HG03571 (cell line): ENCODE measurements around the gene CLCN6.
"Not testable (repeated sequence)": the region's sequence is repeated elsewhere in the genome, so short reads cannot be mapped to it uniquely, and the experiment has no call there.

ENCODE experiments used
- ATAC-seq: cut with Tn5 transposase; IDR thresholded peaks from one replicate; pipeline ENCODE4 v1.9.1; 2021; ENCODE audit not compliant: unreplicated experiment

The CLCN6 gene

DNA sequence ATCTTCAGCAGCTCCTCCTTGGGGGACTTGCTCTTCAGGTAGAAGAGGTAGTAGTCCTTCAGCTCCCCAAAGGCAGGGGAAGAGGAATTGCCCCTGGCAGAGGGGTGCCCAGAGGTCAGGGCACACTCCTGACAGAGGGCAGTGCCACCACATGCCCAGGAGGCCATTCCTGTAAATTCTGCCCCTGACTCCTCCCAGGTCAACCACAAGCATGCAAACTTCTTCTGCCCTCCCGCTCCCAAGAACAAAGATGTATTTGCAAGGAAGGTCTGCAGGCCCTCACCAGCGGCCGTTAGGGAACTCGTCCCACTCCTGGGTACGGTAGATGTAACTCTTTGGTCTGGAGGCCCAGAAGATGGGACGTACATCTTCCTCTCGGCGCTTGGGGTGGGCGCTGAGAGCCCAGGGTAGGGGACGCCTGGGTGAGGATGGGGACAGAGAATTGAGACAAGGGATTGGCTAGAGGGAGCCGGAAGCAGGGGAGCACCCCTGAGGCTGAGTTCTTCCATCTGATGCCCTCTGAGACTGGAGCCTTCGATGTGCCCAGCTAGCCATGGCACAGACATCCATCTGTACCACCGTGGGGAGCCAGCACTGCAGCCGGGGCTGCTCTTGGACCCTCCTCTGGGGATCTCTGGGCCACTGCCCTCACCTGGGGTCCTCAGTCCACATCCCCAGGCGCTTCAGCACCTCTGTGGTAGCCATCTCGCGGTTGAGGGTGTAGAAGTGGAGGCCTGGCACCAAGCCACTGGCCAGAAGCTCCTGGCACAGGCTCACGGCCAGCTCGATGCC is 11.3 kb upstream of the CLCN6 start:
- no peak for ATAC-seq

DNA sequence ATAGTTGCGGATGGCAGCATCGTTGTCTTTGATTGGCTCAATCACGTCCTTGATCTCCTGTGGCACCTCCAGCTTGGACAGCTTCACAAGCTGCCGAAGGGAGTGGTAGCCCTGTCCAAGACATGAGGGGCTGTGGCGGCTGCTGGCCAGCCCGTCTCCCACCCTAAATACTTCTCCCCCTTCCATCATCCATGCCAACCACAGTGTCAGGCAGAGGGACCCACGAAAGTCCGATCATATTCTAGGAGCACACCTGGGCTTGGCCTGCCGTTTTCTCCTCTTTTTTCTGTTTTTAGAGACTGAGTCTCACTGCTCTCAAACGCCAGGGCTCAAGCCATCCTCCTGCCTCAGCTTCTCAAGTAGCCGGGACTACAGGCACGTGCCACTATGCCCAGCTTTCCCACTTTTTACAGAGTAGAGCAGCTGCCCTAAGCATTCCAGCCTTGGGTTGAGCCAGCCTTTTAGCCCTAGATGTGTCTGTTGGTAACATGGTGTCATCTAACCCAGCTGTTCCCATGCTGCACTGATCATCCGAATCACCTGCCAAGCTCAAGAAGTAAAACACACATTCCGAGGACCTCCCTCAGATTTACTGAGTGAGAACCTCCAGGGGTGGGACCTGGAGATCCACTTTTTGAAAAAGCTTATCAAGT is 10.6 kb upstream of the CLCN6 start:
- no peak for ATAC-seq

DNA sequence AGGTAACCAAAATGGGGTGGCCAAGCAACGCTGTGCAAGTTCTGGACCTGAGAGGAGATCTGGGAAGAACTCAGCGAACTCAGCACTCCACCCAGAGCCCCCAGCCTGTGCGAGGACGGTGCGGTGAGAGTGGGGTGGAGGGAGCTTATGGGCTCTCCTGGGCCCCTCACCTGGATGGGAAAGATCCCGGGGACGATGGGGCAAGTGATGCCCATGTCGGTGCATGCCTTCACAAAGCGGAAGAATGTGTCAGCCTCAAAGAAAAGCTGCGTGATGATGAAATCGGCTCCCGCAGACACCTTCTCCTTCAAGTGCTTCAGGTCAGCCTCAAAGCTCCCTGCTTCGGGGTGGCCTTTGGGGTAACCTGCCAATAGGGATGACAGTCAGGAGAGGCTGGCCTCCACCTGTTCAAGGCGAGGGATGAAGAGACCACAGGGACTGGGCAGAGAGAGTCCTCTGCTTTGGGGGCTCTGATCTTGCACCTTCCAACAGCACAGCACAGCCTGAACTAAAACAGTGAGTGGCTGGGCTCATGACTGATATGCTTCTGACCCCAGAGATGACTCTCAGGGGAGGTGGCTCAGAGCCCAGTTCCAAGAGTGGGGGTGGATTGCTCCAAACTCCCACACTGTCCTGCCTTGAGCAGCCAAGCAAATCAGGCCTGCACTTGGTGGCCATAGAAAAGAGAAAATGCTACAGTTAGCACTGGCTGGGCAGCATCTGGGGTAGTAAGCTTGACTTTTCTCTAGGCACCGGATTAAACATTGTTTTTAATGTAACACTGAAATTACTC is 9.8 kb upstream of the CLCN6 start:
- ATAC-seq, result no peak

DNA sequence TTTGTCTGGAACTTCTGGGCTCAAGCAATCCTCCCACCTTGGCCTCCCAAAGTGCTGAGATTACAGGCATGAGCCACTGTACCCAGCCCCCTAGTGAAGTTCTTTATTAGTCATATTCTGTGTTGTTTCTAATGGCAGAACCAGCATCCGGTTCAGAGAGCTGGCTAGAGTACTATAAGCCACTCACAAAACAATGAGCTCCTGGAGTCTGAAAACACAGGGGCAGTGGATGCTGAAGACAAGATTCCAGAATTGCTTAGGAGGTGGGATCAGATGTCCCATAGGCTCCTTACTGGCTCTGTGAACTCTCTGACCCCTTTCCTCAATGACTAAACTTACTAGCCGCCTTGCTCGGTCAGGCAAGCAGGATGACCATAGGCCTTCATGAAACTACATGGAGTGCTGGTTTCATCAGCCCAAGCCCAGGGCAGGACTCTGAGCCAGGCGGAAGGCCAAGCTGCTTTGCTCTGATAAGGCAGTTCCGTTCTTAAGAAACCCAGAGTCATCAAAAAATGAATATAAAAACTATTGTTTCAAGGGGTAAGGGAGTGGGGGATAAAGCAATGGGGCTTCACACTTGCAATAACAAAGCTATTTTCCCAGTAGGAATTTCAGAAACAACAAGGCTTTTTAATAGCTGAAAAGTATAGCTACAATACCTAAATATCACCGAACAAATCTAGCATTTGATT is 8.3 kb upstream of the CLCN6 start:
- ATAC-seq, result no peak

DNA sequence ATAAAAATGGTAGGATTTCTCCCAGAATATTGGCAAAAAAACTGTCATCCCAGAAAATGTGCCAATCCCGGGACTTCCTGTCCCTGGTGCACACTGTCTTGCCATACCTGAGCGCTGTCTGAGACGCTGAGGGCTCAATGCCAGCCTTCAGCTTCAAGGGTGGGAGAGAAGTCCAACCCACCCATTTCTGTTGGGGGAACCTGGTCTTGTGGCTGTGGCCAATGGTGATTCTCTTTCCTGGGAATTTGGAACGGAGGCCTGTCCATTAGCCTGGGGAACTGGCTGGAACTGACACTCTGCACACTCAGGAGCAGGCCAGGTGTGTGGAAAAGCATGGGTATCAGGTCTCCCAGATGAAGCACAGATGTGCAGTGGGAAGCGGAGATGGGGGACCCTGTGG is 6.9 kb upstream of the CLCN6 start:
- ATAC-seq, result no peak

DNA sequence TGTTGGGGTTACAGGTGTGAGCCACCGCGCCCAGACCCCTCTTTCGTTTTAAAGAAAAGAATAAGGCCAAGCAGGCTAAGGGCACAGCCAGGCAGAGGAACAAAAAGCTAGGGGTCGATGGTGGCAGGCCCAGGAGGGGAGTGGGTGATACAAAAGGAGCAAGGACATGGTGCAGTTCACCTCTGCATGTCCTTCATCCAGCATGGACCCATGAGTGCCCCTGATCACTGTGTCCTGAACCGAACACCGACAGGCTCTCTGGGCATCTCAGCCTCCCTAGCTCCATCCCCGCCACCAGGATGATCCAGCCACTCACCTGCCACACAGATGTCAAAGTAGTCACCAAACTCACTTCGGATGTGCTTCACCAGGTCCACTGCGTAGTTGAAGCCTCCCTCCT is 6.1 kb upstream of the CLCN6 start:
- no peak for ATAC-seq

DNA sequence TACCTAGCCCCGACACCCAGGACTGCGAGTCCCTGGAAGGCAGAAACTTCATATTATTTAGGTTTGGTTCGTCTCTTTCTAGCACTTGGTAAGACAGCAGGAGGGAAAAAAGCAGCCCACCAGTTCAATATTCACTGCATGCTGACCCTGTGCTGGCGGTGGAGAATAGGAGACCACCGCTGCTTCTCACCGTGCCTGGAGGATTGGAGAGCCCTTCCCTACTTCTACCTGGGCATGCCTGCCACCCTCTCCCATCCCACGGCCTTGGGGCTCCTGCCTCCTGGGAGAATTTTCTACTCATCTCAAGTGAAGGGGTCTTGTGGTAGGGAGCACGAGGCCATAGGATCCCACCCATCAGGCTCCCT is 5.6 kb upstream of the CLCN6 start:
- ATAC-seq, result no peak

DNA sequence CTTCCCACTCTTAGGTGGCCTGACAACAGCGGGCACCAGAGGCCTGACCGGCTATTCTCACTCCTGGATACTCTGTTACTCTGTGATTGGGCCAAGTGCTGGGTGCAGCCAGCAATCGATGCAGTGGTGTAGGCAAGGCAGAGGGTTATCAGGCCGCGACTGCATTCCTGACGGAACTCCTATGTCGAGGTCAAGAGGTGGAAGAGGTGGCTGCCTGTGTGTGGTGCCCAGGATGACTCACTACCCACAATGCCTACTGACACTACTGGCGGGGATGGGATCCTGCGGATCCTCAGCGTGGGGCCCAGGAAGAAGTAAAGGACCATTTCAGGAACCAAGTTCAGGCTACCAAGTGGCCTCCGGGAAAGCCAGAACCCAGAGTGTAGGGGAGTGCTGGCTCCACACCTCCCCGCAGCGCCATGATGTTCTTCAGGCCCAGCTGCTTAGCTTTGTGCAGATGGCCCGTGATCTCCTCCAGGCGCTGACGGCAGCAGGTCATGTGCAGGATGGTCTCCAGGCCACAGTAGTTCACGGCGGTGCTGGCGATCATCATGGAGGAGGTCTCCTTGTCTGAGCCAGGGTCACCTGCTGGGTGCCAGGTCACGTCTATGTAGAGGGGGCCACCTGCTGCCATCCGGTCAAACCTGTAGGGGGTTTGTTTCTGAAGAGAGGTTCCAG is 5.1 kb upstream of the CLCN6 start:
- ATAC-seq, result no peak

DNA sequence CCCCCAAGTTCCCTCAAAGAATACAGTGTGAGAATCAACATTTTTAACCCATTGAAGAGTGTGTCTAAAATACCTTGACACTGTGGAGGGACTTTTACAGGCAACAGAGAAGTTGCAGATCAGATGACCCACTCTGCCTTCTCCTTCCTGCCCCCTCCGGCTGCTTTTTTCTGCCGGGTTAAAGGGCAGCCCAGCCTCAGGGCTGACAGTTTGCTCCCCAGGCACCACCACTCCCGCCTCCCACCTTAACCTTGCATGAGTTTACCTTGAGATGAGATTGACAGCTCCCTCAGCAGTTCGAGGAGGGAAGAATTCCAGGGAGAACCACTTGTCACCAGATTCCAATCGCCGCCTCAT is 3.4 kb upstream of the CLCN6 start:
- ATAC-seq, result no peak

DNA sequence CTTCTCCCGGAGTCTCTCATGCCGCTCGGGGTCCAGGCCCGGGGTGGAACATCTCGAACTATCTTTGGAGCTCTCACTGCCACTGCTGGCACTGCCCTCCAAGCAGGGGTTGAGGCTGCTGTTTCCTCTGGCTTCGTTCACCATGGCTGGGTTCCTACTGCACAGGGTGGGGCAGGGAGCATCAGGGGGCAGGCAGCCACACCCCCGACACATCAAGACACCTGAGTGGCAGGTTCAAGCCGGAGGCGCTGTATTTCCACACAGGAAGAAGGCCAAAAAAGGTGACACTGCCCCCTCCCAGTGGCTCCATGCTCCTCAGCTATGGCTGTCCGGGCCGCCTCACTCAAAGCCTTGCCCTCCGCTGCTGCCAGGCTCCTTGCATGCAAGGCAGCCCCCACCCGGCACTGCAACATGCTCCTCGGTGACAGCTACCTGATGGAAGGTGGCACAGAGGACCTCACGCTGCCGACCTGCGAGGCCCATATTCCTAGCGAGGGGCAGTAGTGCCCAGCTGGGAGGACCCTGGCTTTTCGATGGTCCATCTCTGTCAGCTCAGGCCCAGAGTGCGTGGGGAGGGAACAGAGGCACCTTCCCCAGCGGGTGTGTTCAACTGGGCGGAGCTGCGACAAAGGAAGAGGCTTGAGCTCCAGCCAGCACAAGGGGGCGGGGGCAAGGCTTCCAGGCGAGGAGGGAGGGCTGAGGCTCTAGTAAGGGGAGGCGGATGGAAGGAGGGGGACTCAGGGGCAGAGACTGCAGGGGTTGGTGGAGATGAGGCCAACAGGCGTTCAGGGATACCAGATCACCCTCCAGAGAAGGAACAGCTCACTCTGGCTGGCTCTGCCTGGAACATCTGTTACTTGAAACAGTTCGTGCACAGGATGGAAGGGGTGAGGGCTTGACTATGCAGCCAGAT is 2.8 kb upstream of the CLCN6 start:
- ATAC-seq, result no peak

DNA sequence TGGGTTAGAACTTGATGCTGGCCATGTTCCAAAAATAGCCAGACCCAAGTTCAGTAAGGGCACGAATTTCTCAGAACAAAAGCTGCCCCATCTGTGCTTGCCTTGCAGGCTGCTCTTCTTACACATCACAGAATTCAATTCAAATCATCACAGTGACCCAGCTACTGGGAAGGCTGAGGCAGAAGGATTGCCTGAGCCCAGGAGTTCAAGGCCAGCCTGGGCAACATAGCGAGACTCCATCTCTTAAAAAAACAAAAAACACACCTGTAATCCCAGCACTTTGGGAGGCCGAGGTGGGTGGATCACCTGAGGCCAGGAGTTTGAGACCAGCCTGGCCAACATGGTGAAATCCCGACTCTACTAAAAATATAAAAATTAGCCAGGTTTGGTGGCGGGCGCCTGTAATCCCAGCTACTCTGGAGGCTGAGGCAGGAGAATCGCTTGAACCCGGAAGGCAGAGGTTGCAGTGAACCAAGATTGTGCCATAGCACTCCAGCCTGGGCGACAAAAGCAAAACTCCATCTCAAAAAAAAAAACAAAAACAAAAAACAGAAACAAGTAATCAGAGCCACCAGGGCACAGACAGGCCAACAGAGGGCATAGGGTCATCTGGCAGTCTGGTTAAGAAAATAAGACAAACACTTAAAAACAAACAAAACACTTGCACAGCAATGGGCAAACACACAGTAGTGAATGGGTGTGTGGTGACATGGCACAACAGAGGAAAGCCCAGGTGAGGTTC is 1.9 kb upstream of the CLCN6 start:
- ATAC-seq, result not testable (repeated sequence)

DNA sequence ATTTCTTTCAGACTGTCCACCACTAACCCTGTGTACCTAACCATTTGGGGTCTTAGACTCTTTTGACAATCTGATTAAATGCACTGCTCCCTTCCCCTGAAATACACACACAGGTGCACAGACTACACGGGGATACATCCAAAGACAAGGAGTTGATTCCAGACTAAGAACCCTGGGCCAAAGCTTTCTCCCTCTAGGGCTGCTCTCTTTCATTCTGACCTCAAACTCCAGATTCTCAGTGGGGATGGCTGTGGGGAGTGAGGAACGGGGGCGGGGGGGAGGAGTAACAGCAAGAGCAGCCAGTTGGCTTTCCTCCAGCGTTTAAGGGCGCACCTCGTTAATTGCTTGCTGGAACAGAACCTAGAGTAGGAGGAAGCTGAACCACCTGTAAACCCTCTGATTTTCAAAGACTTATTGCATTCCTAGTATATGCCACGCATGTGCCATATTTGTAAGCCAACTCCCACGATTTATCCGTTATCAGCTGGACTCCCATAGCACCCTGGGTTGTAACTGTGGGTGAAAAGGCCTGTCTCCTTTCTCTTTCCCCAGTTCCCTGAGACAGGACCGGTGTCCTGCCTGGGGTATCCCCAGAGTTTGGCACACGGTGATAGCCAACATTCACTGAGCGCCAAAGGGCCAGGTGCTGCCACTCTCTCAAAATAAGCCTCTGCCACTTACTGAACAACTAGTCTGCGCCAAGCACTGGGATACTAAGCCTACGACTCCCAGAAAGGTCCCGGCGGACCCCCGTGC is 1.1 kb upstream of the CLCN6 start:
- ATAC-seq, result no peak

DNA sequence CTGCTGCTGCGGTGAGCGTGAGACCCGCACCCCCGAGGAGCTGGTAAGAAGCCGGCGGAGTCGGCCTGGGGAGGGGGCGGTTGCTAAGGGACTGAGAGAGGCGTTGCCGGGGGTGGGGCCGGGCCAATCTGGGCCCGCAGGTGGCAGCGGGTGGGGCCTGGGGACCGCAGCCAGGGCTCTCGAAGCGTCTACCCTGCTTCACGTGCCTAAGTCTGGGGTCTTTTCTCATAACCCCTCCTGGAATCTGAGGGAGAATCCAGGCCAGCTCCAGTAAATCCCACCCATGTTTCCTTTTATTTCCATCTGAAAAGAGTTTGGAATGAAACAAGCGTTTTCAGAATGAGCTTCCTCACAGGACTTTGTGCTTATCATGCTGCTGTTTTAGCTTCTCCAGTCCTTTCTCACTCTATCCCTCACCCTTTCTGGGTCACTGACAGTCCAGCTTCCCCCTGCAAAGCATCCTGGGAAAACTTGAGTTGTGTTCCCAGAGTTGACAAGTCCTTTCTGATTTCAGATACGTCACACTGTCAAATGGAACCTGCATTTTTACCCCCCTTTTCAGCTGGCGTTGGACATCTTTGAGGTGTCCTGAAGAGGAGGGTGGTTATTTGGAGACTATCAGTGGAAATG is 431 bp downstream of the CLCN6 start:
- ATAC-seq, result peak; percentile 27

DNA sequence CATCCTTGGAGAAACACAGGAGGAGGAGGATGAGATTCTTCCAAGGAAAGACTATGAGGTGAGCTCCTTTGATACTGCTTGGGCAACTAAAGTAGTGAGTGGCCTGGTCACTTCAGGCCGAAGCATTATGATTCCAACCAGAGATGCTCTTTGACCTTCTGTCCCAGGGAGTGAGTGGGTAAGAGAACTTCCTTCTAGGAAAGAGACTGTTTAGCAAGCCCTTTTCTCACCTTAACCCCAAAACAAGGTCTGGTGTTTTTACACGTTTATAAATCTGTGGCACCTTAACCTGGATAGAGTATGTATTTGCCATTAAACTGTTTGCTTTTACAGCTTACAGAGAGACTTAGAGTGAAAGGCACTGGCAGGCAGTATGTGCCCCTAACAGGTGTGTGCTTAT is 1.1 kb downstream of the CLCN6 start:
- ATAC-seq, result no peak

DNA sequence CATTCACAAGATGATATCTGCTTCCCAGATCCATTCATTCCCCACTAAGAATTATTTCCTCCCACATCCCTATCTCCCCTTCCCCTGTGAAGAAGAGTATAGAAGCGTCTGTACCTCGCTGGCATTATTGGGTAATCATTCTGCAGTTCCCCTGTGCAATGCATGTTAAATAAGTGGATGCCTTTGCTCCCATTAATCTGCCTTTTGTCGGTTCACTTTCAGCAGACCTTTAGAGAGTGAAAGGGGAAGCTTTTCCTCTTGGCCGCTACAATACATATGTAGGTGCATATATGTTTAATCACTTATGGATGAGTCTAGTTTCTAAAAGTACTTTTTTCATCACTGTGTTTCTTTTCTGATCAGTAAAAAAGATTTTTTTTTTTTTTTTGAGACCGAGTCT is 7.0 kb downstream of the CLCN6 start:
- no peak for ATAC-seq

DNA sequence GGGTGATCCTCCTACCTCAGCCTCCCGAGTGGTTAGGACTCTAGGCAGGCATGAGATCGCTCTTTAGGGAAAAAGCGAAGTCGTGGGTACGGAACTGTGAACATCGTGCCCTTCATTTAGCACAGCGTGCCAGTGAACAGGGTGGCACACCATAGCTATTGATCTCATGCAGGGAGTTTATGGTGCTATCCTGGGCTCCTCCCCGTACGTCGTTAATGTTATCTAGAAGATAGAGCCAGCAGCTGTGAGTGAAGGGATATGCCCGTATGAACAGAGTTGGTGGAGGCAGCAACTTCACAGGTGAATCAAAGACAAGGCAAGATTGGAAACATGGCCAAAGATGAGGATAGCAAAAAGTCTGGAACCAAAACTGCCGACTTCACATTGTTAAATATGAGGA is 11.2 kb downstream of the CLCN6 start:
- ATAC-seq, result no peak

DNA sequence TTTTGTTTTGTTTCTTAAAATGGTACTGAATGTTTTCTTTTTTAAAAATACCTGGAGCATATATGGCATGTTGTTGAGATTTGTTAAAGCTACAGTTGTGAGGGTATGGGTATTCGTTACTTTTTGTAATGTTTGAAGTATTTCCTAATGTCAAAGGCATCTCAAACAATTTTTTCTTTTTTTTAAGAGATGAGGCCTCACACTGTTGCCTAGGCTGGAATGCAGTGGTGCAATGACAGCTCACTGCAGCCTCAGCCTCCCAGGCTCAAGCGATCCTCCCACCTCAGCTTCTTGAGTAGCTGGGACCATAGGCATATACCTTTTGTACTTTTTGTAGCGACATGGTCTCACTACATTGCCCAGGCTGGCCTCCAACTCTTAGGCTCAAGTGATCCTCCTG is 16.1 kb downstream of the CLCN6 start:
- ATAC-seq, result no peak
